ENCODE data around the gene MAP4K3.

DNA sequence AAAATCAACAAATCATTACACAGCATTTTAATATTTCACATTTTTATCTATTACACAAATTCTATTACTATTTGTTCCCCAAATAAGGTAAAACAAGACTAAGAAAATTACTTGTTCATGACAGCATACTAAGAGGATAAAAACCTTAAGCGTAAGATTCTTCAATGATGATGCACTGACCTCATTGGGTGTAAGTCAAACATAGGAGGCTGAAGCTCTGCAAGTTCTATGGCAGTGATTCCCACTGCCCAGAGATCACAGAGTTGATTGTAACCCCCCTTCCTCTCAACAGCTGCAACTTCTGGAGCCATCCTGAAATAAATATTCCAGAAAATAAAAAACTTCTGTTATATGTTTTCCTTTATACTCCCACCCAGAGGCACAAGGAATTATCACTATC, 111.1 kb downstream of the MAP4K3 start:
- TF ChIP-seq, protein P1, sequence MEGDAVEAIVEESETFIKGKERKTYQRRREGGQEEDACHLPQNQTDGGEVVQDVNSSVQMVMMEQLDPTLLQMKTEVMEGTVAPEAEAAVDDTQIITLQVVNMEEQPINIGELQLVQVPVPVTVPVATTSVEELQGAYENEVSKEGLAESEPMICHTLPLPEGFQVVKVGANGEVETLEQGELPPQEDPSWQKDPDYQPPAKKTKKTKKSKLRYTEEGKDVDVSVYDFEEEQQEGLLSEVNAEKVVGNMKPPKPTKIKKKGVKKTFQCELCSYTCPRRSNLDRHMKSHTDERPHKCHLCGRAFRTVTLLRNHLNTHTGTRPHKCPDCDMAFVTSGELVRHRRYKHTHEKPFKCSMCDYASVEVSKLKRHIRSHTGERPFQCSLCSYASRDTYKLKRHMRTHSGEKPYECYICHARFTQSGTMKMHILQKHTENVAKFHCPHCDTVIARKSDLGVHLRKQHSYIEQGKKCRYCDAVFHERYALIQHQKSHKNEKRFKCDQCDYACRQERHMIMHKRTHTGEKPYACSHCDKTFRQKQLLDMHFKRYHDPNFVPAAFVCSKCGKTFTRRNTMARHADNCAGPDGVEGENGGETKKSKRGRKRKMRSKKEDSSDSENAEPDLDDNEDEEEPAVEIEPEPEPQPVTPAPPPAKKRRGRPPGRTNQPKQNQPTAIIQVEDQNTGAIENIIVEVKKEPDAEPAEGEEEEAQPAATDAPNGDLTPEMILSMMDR (conservative IDR thresholded peaks at IDR 0.05; ENCODE audit: low read depth, low read length) = no peak
- no peak for TF ChIP-seq SMC3 (IDR thresholded peaks at IDR 0.05; ENCODE audit: low read depth, low read length)
- no peak for TF ChIP-seq MXI1 (IDR thresholded peaks at IDR 0.05; ENCODE audit: borderline replicate concordance, low read depth, low read length)
- no peak for TF ChIP-seq CEBPB (IDR thresholded peaks at IDR 0.05; ENCODE audit: low read depth, low read length)
- TF ChIP-seq POLR2A (IDR thresholded peaks at IDR 0.05; ENCODE audit: low read depth, low read length) = no peak
- no peak for TF ChIP-seq RAD21 (IDR thresholded peaks at IDR 0.05; ENCODE audit: low read length)

Data from IMR-90 (cell line).